ENCODE data around the gene ATP6V1F.

GRCh38 chr7:128865996-128866877 is 3.6 kb downstream of the ATP6V1F start:
- no peak for TF ChIP-seq CTCF (optimal IDR thresholded peaks at IDR 0.05 in 1 of 3, IDR thresholded peaks at IDR 0.05 in 1 of 3, conservative IDR thresholded peaks at IDR 0.05 in 1 of 3; ENCODE audit: extremely low read depth in 1 of 3, insufficient read depth in 2 of 3, low read length in 3 of 3)
- TF ChIP-seq EZH2 (IDR thresholded peaks at IDR 0.05; ENCODE audit: low read length) = no peak
